ENCODE results near the gene BATF2. TPM values are rescaled to one million over a fixed set of nuclear protein-coding genes. Genes with fewer than 3 reads are reported as not detected.

BATF2 gene
- total and polyA plus RNA-seq, 9 donors: 1.4 to 3.4 (median 2.3) TPM

DNA sequence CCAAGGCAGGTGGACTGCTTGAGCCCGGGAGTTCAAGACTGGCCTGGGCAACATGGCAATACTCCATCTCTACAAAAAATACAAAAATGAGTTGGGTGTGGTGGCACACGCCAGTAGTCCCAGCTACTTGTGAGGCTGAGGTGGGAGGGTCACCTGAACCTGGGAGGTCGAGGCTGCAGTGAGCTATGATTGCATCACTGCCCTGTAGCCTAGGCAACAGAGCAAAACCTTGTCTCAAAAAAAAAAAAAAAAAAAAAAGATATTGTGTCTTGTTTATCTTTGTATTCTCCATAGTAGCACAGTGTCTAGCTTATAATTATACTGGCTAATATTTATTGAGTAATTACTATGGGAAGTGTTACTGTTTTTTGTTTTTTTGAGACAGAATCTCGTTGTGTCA, 45.2 kb downstream of the BATF2 start:
- no peak for DNase-seq
- H3K36me3 ChIP-seq: no peaks in the 10 kb centered on the region
- H3K27me3 ChIP-seq: no peaks in the 10 kb centered on the region
- intact Hi-C loops (cut with DNase I): no loop called here
- no peak overlapping the region for H3K4me3 ChIP-seq
- 66 to 70% (median 67%) methylated on average over 4 of the region's 4 CpGs for WGBS, 3 donors
- no peaks in the 10 kb centered on the region for H3K9me3 ChIP-seq
- H3K4me1 ChIP-seq (ENCODE audit: insufficient read depth): no peaks in the 10 kb centered on the region
- TF ChIP-seq, protein P1, sequence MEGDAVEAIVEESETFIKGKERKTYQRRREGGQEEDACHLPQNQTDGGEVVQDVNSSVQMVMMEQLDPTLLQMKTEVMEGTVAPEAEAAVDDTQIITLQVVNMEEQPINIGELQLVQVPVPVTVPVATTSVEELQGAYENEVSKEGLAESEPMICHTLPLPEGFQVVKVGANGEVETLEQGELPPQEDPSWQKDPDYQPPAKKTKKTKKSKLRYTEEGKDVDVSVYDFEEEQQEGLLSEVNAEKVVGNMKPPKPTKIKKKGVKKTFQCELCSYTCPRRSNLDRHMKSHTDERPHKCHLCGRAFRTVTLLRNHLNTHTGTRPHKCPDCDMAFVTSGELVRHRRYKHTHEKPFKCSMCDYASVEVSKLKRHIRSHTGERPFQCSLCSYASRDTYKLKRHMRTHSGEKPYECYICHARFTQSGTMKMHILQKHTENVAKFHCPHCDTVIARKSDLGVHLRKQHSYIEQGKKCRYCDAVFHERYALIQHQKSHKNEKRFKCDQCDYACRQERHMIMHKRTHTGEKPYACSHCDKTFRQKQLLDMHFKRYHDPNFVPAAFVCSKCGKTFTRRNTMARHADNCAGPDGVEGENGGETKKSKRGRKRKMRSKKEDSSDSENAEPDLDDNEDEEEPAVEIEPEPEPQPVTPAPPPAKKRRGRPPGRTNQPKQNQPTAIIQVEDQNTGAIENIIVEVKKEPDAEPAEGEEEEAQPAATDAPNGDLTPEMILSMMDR (IDR thresholded peaks at IDR 0.05): no peak
- TF ChIP-seq EP300 (IDR thresholded peaks at IDR 0.05) (no peak), POLR2A (IDR thresholded peaks at IDR 0.05) (no peak)
- H3K27ac ChIP-seq: no peak overlapping the region

- no peak overlapping the region for H3K4me3 ChIP-seq
- TF ChIP-seq, protein P1 (IDR thresholded peaks at IDR 0.05): no peak
- no peak for TF ChIP-seq POLR2A (IDR thresholded peaks at IDR 0.05)
- TF ChIP-seq EP300 (IDR thresholded peaks at IDR 0.05): no peak
- intact Hi-C loops (cut with DNase I): no loop called here
- DNase-seq: no peak
- no peaks in the 10 kb centered on the region for H3K4me1 ChIP-seq (ENCODE audit: insufficient read depth)
- no peaks in the 10 kb centered on the region for H3K27me3 ChIP-seq
- H3K36me3 ChIP-seq: no peaks in the 10 kb centered on the region
- H3K27ac ChIP-seq: no peak overlapping the region
- WGBS, 3 donors: 40 to 50% (median 42%) methylated on average over 5 of the region's 5 CpGs
- no peaks in the 10 kb centered on the region for H3K9me3 ChIP-seq
Measured at GRCh38 chr11:64947208-64947814, 49.5 kb downstream of the BATF2 start.

Small RNAs within 50 kb of the gene (microRNA-seq; reads per million reads assigned to microRNA genes)
- 0.18 to 0.79 (median 0.38) reads per million in 3 donors for gene MIR6879

Small RNAs within 50 kb of the gene (small RNA-seq; reads per million reads assigned to genes)
- gene MIR6879: not detected
- not detected for gene SNX15

Other genes with a start within 250 kb of the BATF2 start
- 10 to 100 TPM in 1 of 7 donors, 1 to 10 TPM in 5, under 1 TPM in 1; 0.24 to 12.0 (median 3.1) TPM for gene PYGM, start 237.0 kb downstream of the BATF2 start, total RNA-seq
- gene PYGM, start 237.0 kb downstream of the BATF2 start, polyA plus RNA-seq: 1 to 10 TPM; 1.9 to 6.7 TPM
- 100 to 1,000 TPM; 231 to 380 (median 306) TPM for gene SF1, start 218.4 kb downstream of the BATF2 start, total RNA-seq
- gene SF1, start 218.4 kb downstream of the BATF2 start, polyA plus RNA-seq: 100 to 1,000 TPM; 131 to 388 TPM
- gene MAP4K2, start 193.8 kb downstream of the BATF2 start, total RNA-seq: 10 to 100 TPM in 5 of 7 donors, 1 to 10 TPM in 2; 5.6 to 15.5 (median 13.0) TPM
- gene MAP4K2, start 193.8 kb downstream of the BATF2 start, polyA plus RNA-seq: 1 to 10 TPM; 2.3 to 9.9 TPM
- gene MEN1, start 186.4 kb downstream of the BATF2 start, total RNA-seq: 10 to 100 TPM; 17.5 to 28.6 (median 22.6) TPM
- gene MEN1, start 186.4 kb downstream of the BATF2 start, polyA plus RNA-seq: 10 to 100 TPM; 14.4 to 20.4 TPM
- 1 to 10 TPM; 2.6 to 9.5 (median 4.0) TPM for gene CDC42BPG, start 152.3 kb downstream of the BATF2 start, total RNA-seq
- 1 to 10 TPM in 1 of 2 donors, under 1 TPM in 1; 0.35 to 1.9 TPM for gene CDC42BPG, start 152.3 kb downstream of the BATF2 start, polyA plus RNA-seq
- 10 to 100 TPM; 14.3 to 87.8 (median 42.2) TPM for gene EHD1, start 118.3 kb downstream of the BATF2 start, total RNA-seq
- gene EHD1, start 118.3 kb downstream of the BATF2 start, polyA plus RNA-seq: 10 to 100 TPM; 14.5 to 14.8 TPM
- gene ATG2A, start 79.8 kb downstream of the BATF2 start, total RNA-seq: 10 to 100 TPM; 22.2 to 40.1 (median 30.4) TPM
- 10 to 100 TPM in 1 of 2 donors, 1 to 10 TPM in 1; 2.2 to 23.4 TPM for gene ATG2A, start 79.8 kb downstream of the BATF2 start, polyA plus RNA-seq
- 10 to 100 TPM in 5 of 7 donors, 1 to 10 TPM in 2; 9.0 to 12.8 (median 12.2) TPM for gene PPP2R5B, start 72.3 kb downstream of the BATF2 start, total RNA-seq
- gene PPP2R5B, start 72.3 kb downstream of the BATF2 start, polyA plus RNA-seq: 10 to 100 TPM in 1 of 2 donors, 1 to 10 TPM in 1; 8.0 to 16.2 TPM
- gene GPHA2, start 61.1 kb downstream of the BATF2 start, total RNA-seq: 1 to 10 TPM in 3 of 7 donors, under 1 TPM in 3, not detected in 1; 0.45 to 1.6 (median 0.88) TPM
- under 1 TPM in 1 of 2 donors, not detected in 1; 0.58 TPM for gene GPHA2, start 61.1 kb downstream of the BATF2 start, polyA plus RNA-seq
- gene MAJIN, start 24.9 kb downstream of the BATF2 start, total RNA-seq: under 1 TPM in 1 of 7 donors, not detected in 6; 0.46 TPM
- not detected for gene MAJIN, start 24.9 kb downstream of the BATF2 start, polyA plus RNA-seq
- 100 to 1,000 TPM in 4 of 7 donors, 10 to 100 TPM in 3; 77.3 to 147 (median 101) TPM for gene ARL2, start 17.2 kb upstream of the BATF2 start, total RNA-seq
- 10 to 100 TPM; 60.9 to 86.3 TPM for gene ARL2, start 17.2 kb upstream of the BATF2 start, polyA plus RNA-seq
- gene SNX15, start 30.5 kb upstream of the BATF2 start, total RNA-seq: 10 to 100 TPM; 10.2 to 30.5 (median 19.9) TPM
- 10 to 100 TPM; 15.0 to 23.8 TPM for gene SNX15, start 30.5 kb upstream of the BATF2 start, polyA plus RNA-seq
- 10 to 100 TPM in 2 of 7 donors, 1 to 10 TPM in 5; 7.3 to 11.6 (median 8.5) TPM for gene SAC3D1, start 44.2 kb upstream of the BATF2 start, total RNA-seq
- 1 to 10 TPM; 1.1 to 7.6 TPM for gene SAC3D1, start 44.2 kb upstream of the BATF2 start, polyA plus RNA-seq
- 10 to 100 TPM; 12.1 to 33.7 (median 17.6) TPM for gene NAALADL1, start 61.6 kb upstream of the BATF2 start, total RNA-seq
- gene NAALADL1, start 61.6 kb upstream of the BATF2 start, polyA plus RNA-seq: 10 to 100 TPM in 1 of 2 donors, 1 to 10 TPM in 1; 7.1 to 33.2 TPM
- 1 to 10 TPM in 2 of 7 donors, under 1 TPM in 4, not detected in 1; 0.38 to 2.8 (median 0.52) TPM for gene CDCA5, start 87.1 kb upstream of the BATF2 start, total RNA-seq
- 1 to 10 TPM; 1.0 to 1.2 TPM for gene CDCA5, start 87.1 kb upstream of the BATF2 start, polyA plus RNA-seq
- 10 to 100 TPM; 30.5 to 41.6 (median 35.1) TPM for gene ZFPL1, start 87.3 kb upstream of the BATF2 start, total RNA-seq
- 10 to 100 TPM; 11.2 to 44.8 TPM for gene ZFPL1, start 87.3 kb upstream of the BATF2 start, polyA plus RNA-seq
- 100 to 1,000 TPM; 149 to 543 (median 231) TPM for gene VPS51, start 99.2 kb upstream of the BATF2 start, total RNA-seq
- gene VPS51, start 99.2 kb upstream of the BATF2 start, polyA plus RNA-seq: 100 to 1,000 TPM in 1 of 2 donors, 10 to 100 TPM in 1; 51.1 to 221 TPM
- 100 to 1,000 TPM in 1 of 7 donors, 10 to 100 TPM in 6; 30.0 to 170 (median 63.6) TPM for gene TM7SF2, start 114.9 kb upstream of the BATF2 start, total RNA-seq
- 100 to 1,000 TPM in 1 of 2 donors, 10 to 100 TPM in 1; 88.8 to 128 TPM for gene TM7SF2, start 114.9 kb upstream of the BATF2 start, polyA plus RNA-seq
- 10 to 100 TPM; 10.0 to 33.7 (median 13.4) TPM for gene ZNHIT2, start 120.7 kb upstream of the BATF2 start, total RNA-seq
- 10 to 100 TPM in 1 of 2 donors, not detected in 1; 13.1 TPM for gene ZNHIT2, start 120.7 kb upstream of the BATF2 start, polyA plus RNA-seq
- gene FAU, start 125.2 kb upstream of the BATF2 start, total RNA-seq: 1,000 to 10,000 TPM; 1,141 to 2,272 (median 1,835) TPM
- gene FAU, start 125.2 kb upstream of the BATF2 start, polyA plus RNA-seq: 1,000 to 10,000 TPM; 1,053 to 1,798 TPM
- 10 to 100 TPM; 47.1 to 61.8 (median 50.4) TPM for gene MRPL49, start 125.3 kb upstream of the BATF2 start, total RNA-seq
- 100 to 1,000 TPM in 1 of 2 donors, 10 to 100 TPM in 1; 64.0 to 106 TPM for gene MRPL49, start 125.3 kb upstream of the BATF2 start, polyA plus RNA-seq
- 10 to 100 TPM; 21.1 to 73.0 (median 53.3) TPM for gene SYVN1, start 137.5 kb upstream of the BATF2 start, total RNA-seq
- 10 to 100 TPM; 26.7 to 59.6 TPM for gene SYVN1, start 137.5 kb upstream of the BATF2 start, polyA plus RNA-seq
- gene SPDYC, start 173.3 kb upstream of the BATF2 start, total RNA-seq: not detected
- under 1 TPM in 1 of 2 donors, not detected in 1; 0.07 TPM for gene SPDYC, start 173.3 kb upstream of the BATF2 start, polyA plus RNA-seq
- 100 to 1,000 TPM in 6 of 7 donors, 10 to 100 TPM in 1; 99.0 to 178 (median 128) TPM for gene CAPN1, start 185.0 kb upstream of the BATF2 start, total RNA-seq
- 10 to 100 TPM; 20.0 to 67.4 TPM for gene CAPN1, start 185.0 kb upstream of the BATF2 start, polyA plus RNA-seq

All from ovary (tissue), 9 donors.